GM18858 (cell line): ENCODE results near the gene PCLO.
A peak's percentile ranks its signal among the peaks of the same experiment; 100 is the strongest.

Experiments
- ATAC-seq: cut with Tn5 transposase; IDR thresholded peaks from one replicate; pipeline ENCODE4 v1.9.1; 2021; ENCODE audit not compliant: unreplicated experiment

Gene PCLO

DNA sequence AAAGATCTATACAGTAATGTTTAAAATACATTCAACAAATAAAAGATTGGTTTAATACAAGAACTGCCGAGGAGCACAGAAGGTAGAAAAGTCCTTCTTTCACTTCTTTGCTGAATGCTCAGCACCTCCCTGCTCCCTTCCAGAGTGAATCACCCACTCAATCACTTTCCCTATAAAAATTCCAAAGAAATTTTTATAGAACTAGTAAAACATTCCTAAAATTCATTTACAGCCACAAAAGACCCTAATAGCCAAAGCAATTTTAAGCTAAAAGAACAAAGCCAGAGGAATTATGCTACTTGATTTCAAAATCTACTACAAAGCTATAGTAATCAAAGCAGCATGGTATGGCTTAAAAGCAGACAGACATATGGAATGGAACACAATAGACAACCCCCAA lies 320.9 kb downstream of the PCLO start:
- ATAC-seq: no peak

DNA sequence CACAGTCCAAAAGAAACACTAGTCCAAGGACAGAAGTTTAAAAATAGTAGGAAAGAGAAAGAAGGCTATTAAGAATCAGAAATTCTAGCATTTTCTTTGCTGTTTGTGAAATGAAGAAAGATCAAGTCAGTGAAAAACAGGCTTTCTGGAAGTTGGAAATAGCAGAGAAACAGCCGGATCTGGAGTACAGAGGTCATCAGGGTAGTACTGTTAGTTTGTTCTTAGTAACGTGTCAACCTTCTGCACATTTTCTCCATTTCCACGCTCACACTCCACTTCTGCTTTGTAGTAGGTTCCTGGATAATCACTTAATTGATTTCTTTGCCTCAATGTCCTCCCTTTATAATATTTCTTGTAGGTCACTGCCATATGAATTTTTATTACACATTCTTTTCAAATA lies 322.6 kb downstream of the PCLO start:
- no peak for ATAC-seq

DNA sequence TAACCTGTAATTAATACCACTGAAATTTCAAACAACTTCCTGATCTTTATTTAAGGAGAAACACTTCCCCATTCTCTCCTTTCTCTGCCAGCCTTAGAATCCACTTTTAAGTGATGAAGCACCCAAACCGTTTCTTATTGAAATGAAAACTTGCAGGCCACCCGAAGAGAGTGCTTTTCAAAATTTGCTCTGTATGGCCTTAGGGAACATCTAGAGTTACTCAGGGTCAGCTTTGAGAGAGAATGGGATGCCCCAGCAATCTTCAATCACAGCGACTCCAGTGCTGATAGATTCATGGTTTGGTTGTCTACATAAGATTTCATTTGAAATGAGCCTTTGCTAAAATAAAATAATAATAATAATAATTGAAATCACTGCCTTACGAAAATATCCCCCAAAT lies 323.1 kb downstream of the PCLO start:
- no peak for ATAC-seq

DNA sequence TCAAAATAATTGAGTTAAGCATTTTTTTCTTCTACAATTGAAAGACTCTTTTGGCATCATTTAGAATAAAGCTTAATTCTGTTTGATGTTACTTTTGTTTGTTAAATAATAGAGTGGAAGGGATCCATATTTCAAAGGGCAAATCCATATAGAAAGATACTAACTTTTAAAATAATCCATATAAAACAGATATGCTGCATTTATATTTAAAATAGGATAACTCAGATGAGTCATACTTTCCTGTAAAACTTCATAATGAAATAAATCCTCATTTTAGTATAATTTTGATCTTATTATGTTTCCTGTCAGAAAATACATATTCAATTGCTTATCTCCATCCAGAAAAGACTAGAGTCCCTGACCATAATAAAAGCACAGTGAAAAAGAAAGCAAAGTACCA lies 323.6 kb downstream of the PCLO start:
- no peak for ATAC-seq

DNA sequence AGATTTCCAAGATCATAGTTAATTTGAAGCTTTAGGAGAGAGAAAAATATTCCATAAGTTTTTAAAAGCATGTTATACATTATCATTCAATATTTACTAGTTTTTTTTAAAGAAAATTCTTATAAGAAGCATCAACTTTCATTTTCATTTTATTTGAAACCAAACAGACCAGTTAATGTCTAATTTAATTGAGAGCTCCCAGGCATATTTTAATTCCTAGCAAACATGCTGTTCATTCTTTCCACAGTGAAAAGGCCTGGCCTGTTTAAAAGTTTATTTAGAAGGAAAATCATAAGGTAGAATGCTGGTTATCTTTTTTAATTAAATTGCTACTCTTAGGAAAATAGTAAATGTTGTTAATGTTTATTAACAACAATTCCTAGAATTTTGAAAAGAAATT lies 324.4 kb downstream of the PCLO start:
- ATAC-seq: no peak

DNA sequence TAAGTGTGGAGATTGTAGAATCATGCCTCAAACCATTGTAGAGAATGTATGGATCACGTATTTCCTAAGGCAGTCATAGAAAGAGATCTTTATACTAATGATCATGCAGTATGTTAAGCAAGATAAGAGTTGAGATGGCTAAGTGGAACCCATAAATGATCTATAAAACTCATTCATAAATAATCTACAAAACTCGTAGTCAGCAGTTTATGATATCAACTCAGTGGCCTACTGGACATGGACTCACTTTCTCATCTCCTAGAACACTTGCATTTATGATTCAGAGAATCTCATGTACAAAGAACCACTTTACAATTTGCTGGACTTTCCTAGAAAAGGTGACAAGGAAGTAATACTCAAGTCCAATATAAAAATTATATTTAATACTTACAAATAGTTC lies 339.6 kb downstream of the PCLO start:
- no peak for ATAC-seq

DNA sequence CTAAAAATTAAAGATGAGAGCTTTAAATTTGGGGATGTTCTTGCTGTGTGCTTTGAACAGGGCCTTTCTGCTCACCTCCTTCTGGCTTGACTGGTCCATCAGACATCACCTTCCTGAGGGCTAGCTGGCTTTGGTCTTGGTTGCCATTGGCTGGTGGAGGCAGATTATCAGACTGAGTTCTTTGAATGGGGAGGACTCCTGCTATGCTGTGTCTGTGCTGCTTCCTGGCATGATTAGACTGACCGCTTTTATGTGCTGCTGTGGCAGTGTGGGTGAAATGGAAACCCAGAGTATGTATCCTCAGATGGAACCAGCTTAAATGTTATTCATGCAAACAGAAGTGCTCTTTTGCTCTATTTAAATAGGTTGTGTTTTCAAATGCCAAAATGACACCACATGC lies 341.6 kb downstream of the PCLO start:
- no peak for ATAC-seq

DNA sequence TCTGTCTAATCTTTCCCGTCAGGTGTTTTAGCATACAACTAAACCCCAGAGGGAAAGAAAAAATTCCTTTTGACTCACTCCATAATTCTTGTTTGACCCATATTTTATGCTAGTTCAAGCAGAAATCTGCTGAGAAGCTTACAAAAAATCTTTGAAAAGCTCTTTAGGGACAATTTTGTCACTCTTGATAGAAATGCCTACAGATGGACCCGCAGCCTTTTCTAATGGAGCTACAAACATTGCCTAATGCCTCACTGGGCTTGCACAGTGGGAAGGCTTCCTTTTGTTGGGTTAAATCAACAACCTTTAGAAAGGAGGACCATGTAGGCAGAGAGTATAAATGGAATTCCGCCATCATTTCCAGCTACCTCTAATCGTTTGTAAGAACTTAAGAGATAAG lies 344.5 kb downstream of the PCLO start:
- no peak for ATAC-seq

DNA sequence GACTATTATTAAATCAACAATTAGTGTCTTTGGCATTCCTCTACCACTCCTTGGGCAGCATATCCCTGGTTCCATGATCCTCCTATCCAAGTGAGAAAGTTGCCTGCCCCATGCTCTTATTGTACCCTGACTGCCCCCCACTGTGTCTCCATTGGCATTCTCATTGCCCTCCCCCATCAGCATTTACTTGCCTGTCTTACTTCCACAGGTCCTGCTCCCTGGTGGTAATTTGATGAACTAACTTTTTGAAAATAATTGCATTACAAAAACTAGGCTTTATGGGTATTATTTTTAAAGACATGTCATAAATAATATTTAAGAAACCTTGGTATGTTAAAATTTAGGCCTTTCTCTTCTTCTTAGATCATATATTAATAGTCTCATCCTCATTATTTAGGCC lies 346.4 kb downstream of the PCLO start:
- no peak for ATAC-seq

DNA sequence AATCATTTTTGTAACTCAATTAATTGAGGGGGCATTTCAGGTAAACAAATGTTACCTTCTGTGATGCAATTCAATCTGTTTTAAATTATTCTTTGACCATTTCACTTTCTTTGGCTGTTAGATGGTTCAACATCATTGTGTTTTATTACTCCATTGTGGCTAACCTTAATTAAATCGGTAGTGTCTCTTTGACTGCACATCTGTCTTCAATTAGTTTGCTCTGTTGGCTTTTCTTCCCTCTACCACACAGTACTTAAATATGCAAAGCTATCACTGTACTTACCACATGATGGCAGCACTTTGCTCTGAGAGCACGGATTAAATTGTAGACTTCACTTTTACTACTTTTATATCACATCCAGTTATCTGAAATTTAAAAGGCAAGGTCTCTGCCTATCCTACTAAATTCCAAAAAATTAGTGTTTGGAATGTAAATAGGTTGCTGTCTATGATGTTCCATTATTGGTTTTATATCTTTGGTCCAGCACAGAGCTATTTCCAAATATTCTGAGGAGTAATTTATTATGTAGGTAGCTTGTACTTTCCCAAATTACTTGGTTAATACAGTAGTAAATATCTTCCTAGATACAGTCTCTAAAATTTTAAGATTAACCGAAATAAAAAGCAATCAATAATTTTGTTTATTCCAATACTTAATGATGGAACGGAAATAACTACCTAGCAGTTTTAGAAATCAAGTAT lies 352.0 kb downstream of the PCLO start:
- ATAC-seq: peak; percentile 86

DNA sequence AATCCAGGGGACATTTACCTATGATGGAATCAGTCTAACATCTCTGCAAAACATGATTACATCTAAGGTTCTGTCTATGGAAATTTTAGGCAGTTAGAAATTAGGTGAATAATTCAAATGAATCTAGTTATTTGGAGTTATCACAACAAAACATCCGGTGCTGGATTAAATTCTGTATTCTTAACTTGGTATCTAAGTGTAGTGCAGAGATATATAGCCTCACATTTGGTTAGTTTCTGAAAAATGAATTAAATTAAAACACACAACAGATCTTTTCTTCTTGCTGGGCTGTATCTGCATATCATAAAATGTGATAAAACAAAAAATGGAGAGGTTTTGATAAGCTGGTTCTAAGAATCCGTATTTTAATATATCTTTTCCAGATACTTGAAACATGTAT lies 354.1 kb downstream of the PCLO start:
- no peak for ATAC-seq

DNA sequence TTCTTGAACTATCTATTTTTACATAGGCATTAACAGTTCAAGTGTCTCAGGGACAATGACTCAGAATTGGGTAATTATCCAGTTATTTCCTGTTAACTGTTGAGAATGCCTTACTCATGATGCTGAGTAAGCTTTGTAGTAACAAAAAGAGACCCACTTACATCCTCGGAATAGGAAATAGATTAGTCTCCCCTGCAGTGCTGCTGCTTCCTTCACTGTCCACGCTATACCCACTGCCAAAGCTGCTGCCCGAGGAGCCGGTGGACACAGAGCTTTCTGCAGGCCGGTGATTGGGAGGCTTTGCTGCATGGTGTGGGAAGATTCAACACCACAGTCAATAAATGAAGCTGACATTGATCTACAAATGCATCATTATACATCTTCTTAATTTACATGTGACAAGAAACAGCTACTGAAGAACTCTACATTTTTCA lies 357.1 kb downstream of the PCLO start:
- ATAC-seq: no peak

DNA sequence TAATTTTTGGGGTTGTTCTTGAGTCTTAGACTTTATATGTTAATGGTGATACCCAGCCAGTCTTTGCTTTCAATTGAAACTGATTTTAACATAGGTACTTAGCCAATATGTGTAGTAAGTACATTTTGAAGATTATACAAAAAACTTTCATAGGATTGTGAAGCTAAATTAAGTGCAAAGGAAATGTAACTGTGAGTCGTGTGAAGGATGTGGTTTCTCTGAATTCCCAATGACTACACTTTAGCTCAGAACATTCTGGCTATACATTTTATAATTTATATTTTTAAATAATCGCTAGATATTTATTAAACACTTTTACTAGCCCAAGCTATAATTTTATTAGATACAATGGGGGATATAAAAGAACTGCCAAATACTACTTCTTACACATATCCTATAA lies 359.3 kb downstream of the PCLO start:
- ATAC-seq: no peak

DNA sequence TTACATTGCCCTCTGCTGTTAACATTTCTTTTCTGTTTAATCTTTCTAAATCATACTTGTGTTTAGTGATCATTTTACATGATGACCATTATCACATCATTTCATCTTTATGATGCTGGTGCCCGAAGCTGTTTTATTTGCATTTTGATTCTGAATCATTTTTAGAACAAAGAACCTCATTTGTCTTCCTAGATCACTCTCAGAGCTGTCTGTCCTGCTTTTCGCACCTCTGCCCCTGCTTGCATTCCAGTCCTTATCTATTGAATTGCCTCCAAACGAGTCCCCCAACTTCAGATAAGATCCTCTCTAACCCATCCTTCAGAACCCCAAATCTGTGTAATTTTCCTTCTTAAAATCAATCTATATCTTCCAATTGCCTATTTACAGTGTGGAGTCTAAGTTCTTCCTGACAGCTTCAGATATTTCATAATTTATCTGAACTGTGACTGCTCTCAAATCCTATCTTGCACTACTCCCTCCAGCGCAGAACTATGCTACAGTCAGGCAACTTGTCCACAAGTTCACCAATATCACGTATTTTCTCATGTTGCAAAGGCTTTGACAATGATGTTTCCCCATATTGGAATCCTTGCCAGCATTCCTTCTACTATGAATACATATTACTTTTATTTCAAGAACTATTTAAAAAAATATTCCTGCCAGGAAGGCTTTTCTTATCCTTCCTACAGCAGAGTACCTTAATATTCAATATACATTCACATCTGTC lies 372.6 kb downstream of the PCLO start:
- no peak for ATAC-seq

DNA sequence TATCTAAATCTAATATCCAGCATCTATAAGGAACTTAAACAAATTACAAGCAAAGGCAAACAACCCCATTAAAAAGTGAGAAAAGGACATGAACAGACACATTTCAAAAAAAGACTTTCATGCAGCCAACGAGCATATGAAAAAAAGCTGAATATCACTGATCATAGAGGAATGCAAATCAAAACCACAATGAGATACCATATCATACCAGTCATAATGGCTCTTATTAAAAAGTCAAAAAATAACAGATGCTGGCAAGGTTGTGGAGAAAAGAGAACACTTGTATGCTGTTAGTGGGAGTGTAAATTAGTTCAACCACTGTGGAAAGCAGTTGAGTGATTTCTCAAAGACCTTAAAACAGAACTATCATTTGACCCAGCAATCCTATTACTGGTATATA lies 384.7 kb downstream of the PCLO start:
- no peak for ATAC-seq

DNA sequence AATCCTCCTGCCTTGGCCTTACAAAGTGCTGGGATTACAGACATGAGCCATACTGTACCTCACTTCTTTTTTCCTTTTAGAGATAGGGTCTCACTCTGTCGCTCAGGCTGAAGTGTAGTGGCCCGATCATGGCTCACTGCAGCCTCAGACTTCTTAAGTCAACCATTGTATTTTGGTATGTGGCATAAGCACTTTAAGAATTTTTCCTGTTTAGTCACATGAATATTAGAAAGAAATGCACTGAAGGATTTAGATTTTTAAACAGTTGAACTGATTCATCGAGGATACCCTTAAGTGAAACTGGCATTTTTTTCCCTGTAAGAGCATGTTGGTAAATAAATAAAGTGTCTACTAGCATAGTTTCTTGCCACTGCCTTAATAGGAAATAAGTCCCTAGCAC lies 399.8 kb downstream of the PCLO start:
- no peak for ATAC-seq

DNA sequence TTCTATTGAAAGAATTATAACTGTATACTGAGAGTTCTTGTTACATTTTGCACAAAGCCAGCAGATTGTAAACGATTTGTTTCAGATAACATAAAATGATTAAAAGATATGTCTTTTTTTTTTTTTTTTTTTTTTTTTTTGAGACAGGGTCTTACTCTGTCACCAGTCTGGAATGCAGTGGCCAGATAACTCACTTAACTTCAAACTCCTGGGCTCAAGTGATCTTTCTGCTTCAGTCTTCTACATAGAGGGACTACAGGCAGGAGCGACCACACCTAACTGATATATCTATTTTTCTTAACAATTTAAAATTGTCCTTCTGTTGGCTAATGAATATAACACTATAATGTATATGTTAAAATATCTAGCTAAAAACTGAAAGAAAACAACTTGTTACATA lies 401.9 kb downstream of the PCLO start:
- no peak for ATAC-seq

DNA sequence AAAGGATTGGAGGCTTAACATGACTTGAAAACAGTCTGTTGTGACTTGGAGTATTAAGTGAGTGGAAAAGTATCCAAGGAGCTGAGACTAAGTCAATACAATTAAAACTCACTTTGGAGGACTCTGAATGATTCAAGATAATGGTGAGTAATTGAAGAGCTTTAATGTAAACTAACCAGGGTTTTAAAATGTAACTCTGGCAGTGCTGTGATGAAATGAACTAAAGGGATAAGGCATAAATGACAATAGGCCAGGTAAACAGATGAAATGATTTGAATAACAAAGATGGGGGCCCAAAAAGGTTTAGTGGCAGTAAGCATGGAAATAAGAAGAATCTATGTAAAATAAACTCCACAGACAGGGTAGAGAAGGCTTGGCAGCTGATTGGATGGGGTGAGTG lies 402.6 kb downstream of the PCLO start:
- no peak for ATAC-seq

DNA sequence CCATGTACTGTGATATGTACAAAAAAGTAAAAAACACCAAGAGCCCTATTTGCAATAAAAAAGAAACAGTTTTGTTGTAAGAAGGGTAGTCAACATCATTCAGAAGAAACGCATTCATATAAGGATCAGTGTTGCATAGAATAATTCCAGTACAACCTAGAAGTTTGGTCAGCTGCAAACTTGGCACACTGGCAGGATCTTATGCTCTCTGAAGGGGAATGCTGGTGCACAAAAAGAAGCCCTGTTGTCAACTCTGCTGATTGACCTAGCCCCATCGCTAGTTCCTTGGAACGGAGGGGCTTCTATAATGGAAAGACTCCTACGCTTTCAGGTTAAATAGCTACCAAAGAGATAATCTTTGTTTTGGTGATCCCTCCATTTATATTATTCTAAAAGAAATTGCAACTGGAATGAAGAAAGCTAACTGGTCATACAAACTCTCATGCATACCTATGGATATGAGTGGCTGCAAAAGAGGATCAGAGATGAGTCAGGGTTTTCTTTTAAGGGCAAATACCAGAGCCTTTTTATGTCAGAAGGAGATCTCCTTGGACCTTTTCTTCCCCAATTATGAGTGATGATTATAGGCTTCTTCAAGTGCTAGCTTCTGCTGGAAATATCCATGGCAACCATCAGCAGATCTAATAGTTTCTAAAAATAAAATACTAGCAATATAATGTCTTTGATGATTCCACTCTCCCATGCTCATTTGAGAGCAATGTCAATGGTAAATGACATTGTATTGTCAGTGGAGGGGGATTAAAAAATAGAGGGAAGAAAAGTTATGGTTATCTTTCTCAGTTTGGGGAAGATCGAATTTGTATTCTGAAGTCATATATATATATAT lies 406.8 kb downstream of the PCLO start:
- no peak for ATAC-seq

DNA sequence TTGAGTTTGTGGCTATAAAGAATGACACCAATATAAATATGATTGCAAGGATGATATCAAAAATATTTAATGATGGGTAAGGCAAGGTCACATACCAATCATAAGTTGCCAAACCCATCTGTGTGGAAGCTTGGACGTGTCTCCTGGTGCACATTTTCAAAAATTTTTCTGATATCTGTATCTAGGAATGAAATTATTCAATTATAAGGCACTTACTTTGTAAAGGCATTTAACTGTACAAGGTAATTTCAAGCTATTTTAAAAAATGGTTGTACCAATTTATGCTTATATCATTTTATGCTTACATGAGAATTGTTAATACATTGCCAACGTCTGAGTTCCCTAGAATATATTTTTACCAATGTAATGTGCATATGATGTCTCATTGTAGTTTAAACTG lies 412.7 kb downstream of the PCLO start:
- no peak for ATAC-seq

DNA sequence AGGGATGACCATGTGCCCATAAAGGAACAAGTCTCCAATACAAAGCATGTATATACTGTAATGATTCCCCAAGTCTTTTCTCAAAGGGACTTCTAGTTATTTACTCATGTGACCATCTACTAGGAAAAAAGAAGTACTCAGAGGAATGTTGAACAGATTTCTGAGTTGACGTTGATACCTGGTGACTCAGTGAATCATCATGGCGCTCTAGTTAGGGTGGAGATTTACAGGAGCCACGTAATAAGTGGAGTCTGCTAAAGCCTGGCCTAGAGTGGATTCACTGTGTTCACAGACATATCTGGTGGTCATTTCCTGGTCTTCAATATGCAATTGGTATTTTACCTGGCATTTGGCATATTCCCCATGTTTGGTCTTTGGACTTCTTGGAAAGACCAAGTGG lies 416.9 kb downstream of the PCLO start:
- no peak for ATAC-seq

DNA sequence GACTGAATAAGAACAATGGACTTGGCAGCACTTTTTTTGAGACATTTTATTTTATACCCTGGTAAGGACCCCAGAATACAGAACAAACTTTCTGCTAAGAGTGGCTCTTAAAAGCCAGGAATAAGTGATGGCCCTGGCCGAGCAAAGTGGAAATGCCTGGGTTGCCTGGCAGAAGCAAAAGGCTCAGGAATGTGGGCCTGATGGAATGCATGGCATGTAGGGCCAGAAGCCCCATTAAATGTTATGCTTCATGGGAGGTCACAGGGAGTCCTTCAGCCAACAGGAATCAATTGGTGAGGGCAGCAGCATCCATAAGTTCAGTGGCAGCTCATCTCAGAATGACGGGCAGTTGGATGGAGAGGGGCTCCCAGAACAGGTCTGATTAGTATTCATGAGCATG lies 417.6 kb downstream of the PCLO start:
- ATAC-seq: no peak
